HepG2 (cell line): ENCODE data around the gene PHACTR1. TPM values are rescaled to one million over a fixed set of nuclear protein-coding genes. Genes with fewer than 3 reads are reported as not detected.

Experiments used
- ATAC-seq: fragments of 200-7000 bp; cut with Tn5 transposase; 3 replicates; pipeline ENCODE4 v1.9.1; 2020; ENCODE audit warnings: mild to moderate bottlenecking, moderate library complexity
- BruUV-seq: library from RNA; stranded (reverse); fragments of 400-500 nt; replicated peaks from 2 replicates; lab custom pipeline; 2021; lab: Mats Ljungman, UMichigan
- CTCF ChIA-PET: fragments of 300-600 bp; formaldehyde crosslinking; extraction: SDS; loops from one replicate; lab custom pipeline; 2021; ENCODE audit warnings: low total read pairs, inconsistent platforms, low intra/inter-chr PET ratio; lab: Yijun Ruan, JAX
- POLR2A ChIA-PET: fragments of 350-600 bp; sonication (Branson Sonifier 250); formaldehyde crosslinking; loops from one replicate; lab custom pipeline; 2020; ENCODE audit warnings: antibody characterized with exemption, inconsistent platforms; lab: Yijun Ruan, JAX
- DNase-seq: peaks from one replicate; pipeline ENCODE4 v3.0.0-alpha.2; 2015; ENCODE audit warnings: low spot score
- FAIRE-seq: peaks from 3 replicates; lab custom pipeline; 2011; peaks lifted over from hg19 to GRCh38; lab: Jason Lieb, UNC
- H2AFZ ChIP-seq: one replicate; pipeline ENCODE4 v1.6.1; 2011; ENCODE audit warnings: low read length, inconsistent platforms
- H3K27ac ChIP-seq: fragments of 300-600 bp; 3 replicates; pipeline ENCODE4 v1.8.0; 2011; ENCODE audit warnings: mixed run types, mild to moderate bottlenecking, mixed read lengths, low read length, inconsistent platforms; ENCODE audit not compliant: insufficient read depth; ENCODE audit errors: extremely low read length
- H3K27me3 ChIP-seq, 2 experiments: fragments of 200-600 bp in 1 of 2; 2 replicates in 1 of 2; 3 replicates in 1 of 2; pipeline versions ENCODE4 v1.6.0 to v1.8.0; 2011; ENCODE audit warnings: low read length in 2 of 2, mild to moderate bottlenecking in 2 of 2, moderate library complexity in 2 of 2, inconsistent platforms in 1 of 2; ENCODE audit not compliant: insufficient read depth in 2 of 2, control insufficient read depth in 1 of 2
- H3K36me3 ChIP-seq, 2 experiments: fragments of 200-600 bp in 1 of 2; replicated peaks in 1 of 2; 2 replicates in 1 of 2; 3 replicates in 1 of 2; pipeline versions ENCODE4 v1.5.1 to v1.8.0; 2011; ENCODE audit warnings: low read length in 2 of 2, inconsistent platforms in 1 of 2; ENCODE audit not compliant: insufficient read depth in 2 of 2, control insufficient read depth in 1 of 2
- H3K4me1 ChIP-seq: 2 replicates; pipeline ENCODE4 v1.5.1; 2012; ENCODE audit warnings: low read length, inconsistent platforms; ENCODE audit not compliant: insufficient read depth
- H3K4me2 ChIP-seq: 2 replicates; pipeline ENCODE4 v1.6.0; 2011; ENCODE audit warnings: low read depth, low read length, inconsistent platforms
- H3K4me3 ChIP-seq, 3 experiments: fragments of 200-600 bp in 1 of 3; sonication (generic), shearing (Covaris generic) in 1 of 3; replicated peaks in 1 of 3; 2 replicates each; pipeline ENCODE4 v1.5.1; 2011 to 2016; ENCODE audit warnings: low read length in 3 of 3, inconsistent platforms in 2 of 3, low read depth in 2 of 3, mild to moderate bottlenecking in 2 of 3, control low read depth in 1 of 3, mixed read lengths in 1 of 3; ENCODE audit not compliant: insufficient read depth in 1 of 3
- H3K79me2 ChIP-seq: one replicate; pipeline ENCODE4 v1.6.1; 2011; ENCODE audit warnings: low read length, inconsistent platforms; ENCODE audit not compliant: insufficient read depth
- H3K9ac ChIP-seq: 2 replicates; pipeline ENCODE4 v1.6.0; 2011; ENCODE audit warnings: mild to moderate bottlenecking, low read depth, low read length, inconsistent platforms; ENCODE audit not compliant: insufficient read depth
- H3K9me3 ChIP-seq: 2 replicates; pipeline ENCODE4 v1.5.1; 2012; ENCODE audit warnings: mild to moderate bottlenecking, low read length
- H4K20me1 ChIP-seq: 2 replicates; pipeline ENCODE4 v1.6.0; 2011; ENCODE audit warnings: inconsistent platforms, mild to moderate bottlenecking, low read length, moderate library complexity; ENCODE audit not compliant: insufficient read depth
- ARID5B ChIP-seq: IDR thresholded peaks from 2 replicates; pipeline ENCODE4 v1.4.0; 2020; ENCODE audit warnings: mild to moderate bottlenecking, missing genetic modification reagents
- BCL6 ChIP-seq: IDR thresholded peaks from 2 replicates; pipeline ENCODE4 v1.6.1; 2016; ENCODE audit warnings: missing genetic modification reagents, missing compliant biosample characterization
- FOXA1 ChIP-seq, 2 experiments: fragments of 450-650 bp in 1 of 2; sonication (generic) in 1 of 2; formaldehyde crosslinking in 1 of 2; IDR thresholded peaks; 2 replicates each; pipeline versions ENCODE4 v1.4.0 to v1.6.1; 2016 to 2020; ENCODE audit warnings: missing genetic modification reagents in 1 of 2
- HOXA7 ChIP-seq: sonication (generic); formaldehyde crosslinking; IDR thresholded peaks from 2 replicates; pipeline ENCODE4 v1.8.1; 2022; ENCODE audit warnings: mild to moderate bottlenecking, missing genetic modification reagents, moderate library complexity
- NR2F6 ChIP-seq, 2 experiments: IDR thresholded peaks; 2 replicates each; pipeline ENCODE4 v1.6.1; 2016; ENCODE audit warnings: antibody characterized with exemption in 1 of 2, mild to moderate bottlenecking in 1 of 2
- RARA ChIP-seq: IDR thresholded peaks from 2 replicates; pipeline ENCODE4 v1.6.1; 2016; ENCODE audit warnings: missing genetic modification reagents, missing compliant biosample characterization
- SKI ChIP-seq: fragments of 450-650 bp; IDR thresholded peaks from one replicate; pipeline ENCODE4 v1.6.1; 2018; ENCODE audit warnings: mild to moderate bottlenecking; ENCODE audit not compliant: partially characterized antibody
- ZNF18 ChIP-seq: sonication (generic); formaldehyde crosslinking; IDR thresholded peaks from 2 replicates; pipeline ENCODE4 v1.8.0; 2022; ENCODE audit warnings: mild to moderate bottlenecking, missing genetic modification reagents; ENCODE audit not compliant: insufficient replicate concordance
- ZNF263 ChIP-seq: sonication (generic); formaldehyde crosslinking; IDR thresholded peaks from 2 replicates; pipeline ENCODE4 v1.4.0; 2020; ENCODE audit warnings: missing genetic modification reagents
- ZNF3 ChIP-seq: IDR thresholded peaks from 2 replicates; pipeline ENCODE4 v1.7.0; 2017; ENCODE audit warnings: inconsistent platforms
- ZNF441 ChIP-seq: sonication (generic); formaldehyde crosslinking; IDR thresholded peaks from 2 replicates; pipeline ENCODE4 v1.7.0; 2021; ENCODE audit warnings: missing genetic modification reagents, borderline replicate concordance
- ZNF580 ChIP-seq: IDR thresholded peaks from 2 replicates; pipeline ENCODE4 v1.6.1; 2016; ENCODE audit warnings: low read depth, borderline replicate concordance
- WGBS: methylation state at CpG from one replicate; pipeline ENCODE4 v1.1.6; 2017; ENCODE audit warnings: low lambda C conversion rate; 5-methylcytosine and 5-hydroxymethylcytosine counted together
- in situ Hi-C: cut with HindIII; loops from 2 replicates; pipeline ENCODE4 v1.10.0; 2017; ENCODE audit warnings: low pct_unique_long_range_greater_than_20kb; ENCODE audit not compliant: extremely low pct_ligation_motif_present
- intact Hi-C: fragments of 100-400 bp; cut with micrococcal nuclease; formaldehyde crosslinking; loops from one replicate; pipeline ENCODE4 v1.10.0; 2022; ENCODE audit not compliant: unreplicated experiment
- polyA plus RNA-seq, 8 experiments: library from polyadenylated mRNA; depleted of rRNA in 3 of 8; stranded (reverse) in 7 of 8; unstranded in 1 of 8; fragments of >200 nt; fragmentation: Illumina TruSeq in 4 of 8; extraction: Trizol in 4 of 8; gene quantifications; 2 replicates each; pipeline versions ENCODE4 v1.2.1 to v1.2.3, GENCODE V29; 2011 to 2016; ENCODE audit warnings: low read depth in 4 of 8, missing spikeins in 1 of 8, mixed read lengths in 1 of 8; ENCODE audit not compliant: insufficient read depth in 1 of 8
- total RNA-seq, 5 experiments: library from RNA; depleted of rRNA; stranded (reverse); fragments of >200 nt; fragmentation: Illumina TruSeq; extraction: Trizol; gene quantifications; 2 replicates each; pipeline ENCODE4 v1.2.3, GENCODE V29; 2016; ENCODE audit warnings: low read depth in 1 of 5

PHACTR1 gene
- total and polyA plus RNA-seq, 2 of the 13 experiments (the other 11 are each of a cell fraction or from before 2014, with no cell fraction given), result 0.09 TPM; not detected in 1

- DNase-seq, result no peak
- no TSS peak for BruUV-seq
- POLR2A ChIA-PET, result no interaction called here
- H3K4me1 ChIP-seq, result peaks cover 18% of the 10 kb centered on the region
- in situ Hi-C loops, result no loop called here
- no peak for ATAC-seq
- WGBS, result 97% methylated on average over 7 of the region's 9 CpGs
- H3K79me2 ChIP-seq, result no peaks in the 10 kb centered on the region
- no peaks in the 10 kb centered on the region for H3K36me3 ChIP-seq
- intact Hi-C loops, result no loop called here
- H3K4me3 ChIP-seq, result no peak overlapping the region
- no peaks in the 10 kb centered on the region for H3K27me3 ChIP-seq
- no peak overlapping the region for H2AFZ ChIP-seq
- no peak overlapping the region for H3K4me2 ChIP-seq
- peaks cover 7% of the 10 kb centered on the region for H3K9me3 ChIP-seq
- no peak for FAIRE-seq
- no peak overlapping the region for H3K9ac ChIP-seq
- H3K27ac ChIP-seq, result no peak overlapping the region
- H4K20me1 ChIP-seq, result no peaks in the 10 kb centered on the region
- no peak for TF ChIP-seq HOXA7 (CRISPR knock-in tag)
- no peak for TF ChIP-seq ZNF580 (CRISPR knock-in tag)
- CTCF ChIA-PET, result no interaction called here
Observed at GRCh38 chr6:13281686-13282085, 565.1 kb downstream of the PHACTR1 start.

DNA sequence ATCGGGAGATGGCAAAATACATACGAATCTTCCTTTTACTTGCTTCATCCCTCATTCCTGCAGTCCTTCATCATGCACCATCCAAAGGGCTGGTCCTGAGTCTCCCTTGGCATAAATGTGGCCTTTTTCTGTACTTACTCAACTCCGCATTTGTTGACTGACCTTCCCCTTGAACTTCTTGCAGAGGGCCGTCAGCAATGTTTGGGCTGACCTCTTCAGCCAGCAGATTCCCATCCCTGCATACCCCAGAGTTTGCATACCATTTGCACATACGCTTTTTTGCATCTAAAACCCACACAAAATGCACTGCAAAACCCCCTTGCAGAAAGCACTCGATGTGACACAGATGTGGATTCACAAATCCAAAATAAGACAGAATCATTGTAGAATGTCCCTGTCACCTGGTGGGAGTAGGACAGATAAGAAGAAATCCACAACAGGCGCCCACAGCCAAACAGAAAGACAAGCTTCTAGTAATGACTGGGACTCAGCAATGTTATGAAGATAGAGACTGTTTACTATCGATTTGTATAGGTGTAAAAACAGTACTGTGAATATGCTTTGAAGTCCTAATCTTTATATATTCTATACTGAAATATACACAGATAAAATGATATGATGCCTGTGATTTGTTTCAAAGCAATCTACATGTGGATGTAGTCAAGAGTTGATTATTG is 566.0 kb downstream of the PHACTR1 start:
- FAIRE-seq (no peak), ATAC-seq (peak; percentile 44), DNase-seq (peak; percentile 60)
- peaks cover 15% of the 10 kb centered on the region for H3K9me3 ChIP-seq
- no TSS peak for BruUV-seq
- no peaks in the 10 kb centered on the region for H3K36me3 ChIP-seq
- H3K27ac ChIP-seq, result no peak overlapping the region
- H3K4me3 ChIP-seq, result no peak overlapping the region
- H3K27me3 ChIP-seq, result no peaks in the 10 kb centered on the region
- in situ Hi-C loops, result no loop called here
- H3K4me1 ChIP-seq, result peaks cover 18% of the 10 kb centered on the region
- no peak overlapping the region for H3K9ac ChIP-seq
- intact Hi-C loops, result no loop called here
- WGBS, result 49% methylated on average over 8 of the region's 8 CpGs
- POLR2A ChIA-PET, result no interaction called here
- H3K4me2 ChIP-seq, result no peak overlapping the region
- CTCF ChIA-PET, result no interaction called here
- H3K79me2 ChIP-seq, result no peaks in the 10 kb centered on the region
- no peaks in the 10 kb centered on the region for H4K20me1 ChIP-seq
- H2AFZ ChIP-seq, result no peak overlapping the region
- TF ChIP-seq FOXA1 (IDR thresholded peaks at IDR 0.05) (no peak), FOXA1 (CRISPR knock-in tag; IDR thresholded peaks at IDR 0.05) (peak; percentile 21; the same call in 1 of the 2 replicates), SKI (peak; percentile 62), ZNF3 (CRISPR knock-in tag) (peak; percentile 48; the same call in 1 of the 2 replicates), ZNF441 (CRISPR knock-in tag) (peak; percentile 86; the same call in 1 of the 2 replicates), NR2F6 (IDR thresholded peaks at IDR 0.05) (no peak), NR2F6 (CRISPR knock-in tag; IDR thresholded peaks at IDR 0.05) (peak; percentile 39; the same call in 1 of the 2 replicates), ZNF18 (CRISPR knock-in tag) (no peak), BCL6 (CRISPR knock-in tag) (peak; percentile 59), ZNF263 (CRISPR knock-in tag) (no peak), ARID5B (CRISPR knock-in tag) (peak; percentile 34; the same call in 1 of the 2 replicates), RARA (peak; percentile 79)
